Measurements from ENCODE around the gene RAB13. TPM values are rescaled to one million over a fixed set of nuclear protein-coding genes. Genes with fewer than 3 reads are reported as not detected.

RAB13 gene
- total and polyA plus RNA-seq, 2 of the 4 experiments (the other 2 are of a cell fraction), result 42.3 to 249 TPM

- TF ChIP-seq MAFK (IDR thresholded peaks at IDR 0.05; ENCODE audit: low read depth, low read length) (no peak), RCOR1 (IDR thresholded peaks at IDR 0.05; ENCODE audit: insufficient replicate concordance, low read length) (no peak)
These were observed 41.9 kb downstream of the RAB13 start (continued) for GRCh38 chr1:153944005-153944826.

- dilution Hi-C loops (cut with HindIII; ENCODE audit: low sequenced_read_pairs, unreplicated experiment), result no loop called here
- peaks cover 11% of the 10 kb centered on the region for H4K20me1 ChIP-seq (ENCODE audit: insufficient read depth, low read length)
- in situ Hi-C loops (cut with MboI; ENCODE audit: low sequenced_read_pairs), result no loop called here
- BruUV-seq (replicated peaks), result no TSS peak
- no peak overlapping the region for H2AFZ ChIP-seq (replicated peaks; ENCODE audit: low read length, poor library complexity)
- ChIA-PET POLR2A (ENCODE audit: unreplicated experiment) (no interaction called here), CTCF (interaction anchor here (1.0 kb wide), 1 partner anchor 43 kb away, joined by 3 read pairs; the partner anchor contains the start of gene RAB13)
- H3K4me2 ChIP-seq (ENCODE audit: low read depth, low read length), result no peak overlapping the region
- no peak overlapping the region for H2BK120ac ChIP-seq (ENCODE audit: low read depth, low read length)
- H3K23ac ChIP-seq (ENCODE audit: low read depth, low read length), result no peak overlapping the region
- H3K9ac ChIP-seq (ENCODE audit: low read depth, low read length), result no peak overlapping the region
- H2AK5ac ChIP-seq (ENCODE audit: low read depth, low read length), result no peak overlapping the region
- 100% methylated on average over 1 of the region's 11 CpGs; no CpG with 5 or more reads in 1 of the 2 experiments for WGBS, 2 experiments (ENCODE audit: extremely low coverage in 2 of 2, insufficient read length in 1 of 2)
- H2BK15ac ChIP-seq (ENCODE audit: low read depth, low read length), result no peak overlapping the region
- H3K27me3 ChIP-seq (ENCODE audit: control insufficient read depth, insufficient read depth, low read length), result no peaks in the 10 kb centered on the region
- no peak overlapping the region for H4K91ac ChIP-seq (ENCODE audit: insufficient read depth, low read depth, low read length)
- ATAC-seq (ENCODE audit: low read depth), result no peak
- H3K18ac ChIP-seq (ENCODE audit: low read depth, low read length), result no peak overlapping the region
- H2AK9ac ChIP-seq (replicated peaks; ENCODE audit: low read depth, low read length, poor library complexity), result no peak overlapping the region
- H3K27ac ChIP-seq (ENCODE audit: insufficient read depth, low read length), result no peak overlapping the region
- DNase-seq, result no peak
- no peak overlapping the region for H3K14ac ChIP-seq (replicated peaks; ENCODE audit: low read depth, low read length)
- H3K79me1 ChIP-seq (ENCODE audit: low read depth in 1 of 2, low read length in 2 of 2), result peaks cover 15 to 54% of the 10 kb centered on the region in 2 experiments
- peaks cover 9% of the 10 kb centered on the region for H3K4me1 ChIP-seq (ENCODE audit: control insufficient read depth, insufficient read depth, low read length)
- no peak overlapping the region for H3K4me3 ChIP-seq (ENCODE audit: insufficient read depth, low read depth, low read length)
- H2BK20ac ChIP-seq (ENCODE audit: low read depth, low read length), result no peak overlapping the region
- peaks cover 21% of the 10 kb centered on the region; the same call in 1 of the 2 replicates for H3K9me1 ChIP-seq (ENCODE audit: insufficient read depth, low read length)
- peaks cover 45% of the 10 kb centered on the region for H3K36me3 ChIP-seq (ENCODE audit: control insufficient read depth, insufficient read depth, low read length)
- H2BK5ac ChIP-seq (ENCODE audit: low read depth, low read length, poor library complexity, severe bottlenecking), result no peak overlapping the region
- H4K8ac ChIP-seq (ENCODE audit: low read depth in 2 of 2, low read length in 2 of 2), result no peak overlapping the region
- no peak overlapping the region for H3K56ac ChIP-seq (ENCODE audit: extremely low read depth, insufficient read depth, low read length)
- intact Hi-C loops (cut with micrococcal nuclease), result no loop called here
- H4K5ac ChIP-seq (ENCODE audit: low read depth, low read length), result no peak overlapping the region
- H3K9me3 ChIP-seq (ENCODE audit: control insufficient read depth, insufficient read depth, low read length), result no peaks in the 10 kb centered on the region
- H3K4ac ChIP-seq (ENCODE audit: low read depth, low read length), result no peak overlapping the region
- TF ChIP-seq MAZ (IDR thresholded peaks at IDR 0.05; ENCODE audit: borderline replicate concordance, low read depth, low read length) (no peak), RAD21 (IDR thresholded peaks at IDR 0.05; ENCODE audit: low read length) (no peak), BHLHE40 (IDR thresholded peaks at IDR 0.05; ENCODE audit: low read depth, low read length) (no peak), NFE2L2 (IDR thresholded peaks at IDR 0.05; ENCODE audit: low read depth, low read length) (no peak), CTCF (conservative IDR thresholded peaks at IDR 0.05; ENCODE audit: low read depth, low read length) (no peak), SMC3 (IDR thresholded peaks at IDR 0.05; ENCODE audit: low read depth, low read length) (no peak), RCOR1 (IDR thresholded peaks at IDR 0.05; ENCODE audit: insufficient replicate concordance, low read length) (no peak), USF2 (IDR thresholded peaks at IDR 0.05; ENCODE audit: low read depth, low read length) (no peak), FOS (IDR thresholded peaks at IDR 0.05; ENCODE audit: low read depth, low read length) (no peak), POLR2A (IDR thresholded peaks at IDR 0.05; ENCODE audit: low read depth, low read length) (no peak), MAFK (IDR thresholded peaks at IDR 0.05; ENCODE audit: low read depth, low read length) (no peak), MXI1 (IDR thresholded peaks at IDR 0.05; ENCODE audit: borderline replicate concordance, low read depth, low read length) (no peak)
These were observed 43.2 kb downstream of the RAB13 start for GRCh38 chr1:153942766-153943549.
